GM21737 (cell line): ENCODE results near the gene LATS2.

ENCODE experiments used
- ATAC-seq: cut with Tn5 transposase; IDR thresholded peaks from one replicate; pipeline ENCODE4 v1.9.1; 2021; ENCODE audit warnings: mild to moderate bottlenecking, moderate library complexity; ENCODE audit not compliant: unreplicated experiment

Gene LATS2

GRCh38 chr13:21061029-21061763, at the start of gene LATS2:
Gene LATS2, minus strand, starts transcription at chr13:21061586. Its CDS starts 15,560 bp downstream, at chr13:21046026.
- ATAC-seq, result peak; percentile 92

DNA sequence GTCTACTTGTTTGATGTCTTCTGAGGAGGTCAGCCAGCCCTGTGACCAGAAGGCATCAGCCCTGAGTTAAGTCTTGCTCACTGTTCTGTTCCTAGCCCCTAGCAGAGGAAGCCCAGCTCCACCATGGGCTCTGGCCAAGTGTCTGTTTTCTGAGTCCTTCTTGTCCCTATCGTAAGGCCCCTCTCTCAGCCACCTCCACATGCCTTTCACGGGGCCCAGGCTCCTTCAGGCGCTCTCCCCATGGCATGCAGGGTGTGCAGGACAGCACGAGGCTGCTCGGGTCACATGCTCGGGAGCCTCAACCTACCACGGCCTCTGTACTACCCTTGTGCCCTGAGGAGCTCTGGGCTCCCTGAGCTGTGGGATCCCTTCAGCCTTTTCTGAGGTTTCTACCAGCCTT, 47.8 kb upstream of the LATS2 start:
- no peak for ATAC-seq

- ATAC-seq, result no peak
Measured at GRCh38 chr13:21106089-21106488, 44.7 kb upstream of the LATS2 start.

- ATAC-seq, result no peak
Measured at GRCh38 chr13:21104199-21105019, 43.0 kb upstream of the LATS2 start.

- ATAC-seq, result no peak
Measured at GRCh38 chr13:21101865-21102576, 40.6 kb upstream of the LATS2 start.

- ATAC-seq, result no peak
Measured at GRCh38 chr13:21100994-21101757, 39.8 kb upstream of the LATS2 start.

DNA sequence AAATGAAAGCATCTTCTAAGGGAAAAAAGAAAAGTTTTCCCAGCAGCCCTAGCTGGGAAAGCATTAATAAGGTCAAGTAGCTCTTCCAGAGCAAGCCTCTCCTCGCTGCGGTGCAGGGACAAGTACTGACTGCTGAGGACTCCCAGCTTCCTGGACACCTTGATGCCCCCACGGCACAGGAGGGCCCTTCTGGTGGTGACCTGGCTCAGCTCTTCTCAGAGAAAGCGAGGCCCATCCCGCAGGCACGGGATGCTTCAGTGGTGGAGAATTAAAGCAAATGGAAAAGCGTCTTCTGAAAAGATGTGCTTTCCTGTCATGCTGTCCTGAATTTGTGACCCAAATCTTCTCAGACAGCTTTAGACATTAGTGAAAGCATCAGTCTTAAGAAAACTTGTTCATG, 38.8 kb upstream of the LATS2 start:
- no peak for ATAC-seq

GRCh38 chr13:21095311-21095710, 33.9 kb upstream of the LATS2 start:
- no peak for ATAC-seq

DNA sequence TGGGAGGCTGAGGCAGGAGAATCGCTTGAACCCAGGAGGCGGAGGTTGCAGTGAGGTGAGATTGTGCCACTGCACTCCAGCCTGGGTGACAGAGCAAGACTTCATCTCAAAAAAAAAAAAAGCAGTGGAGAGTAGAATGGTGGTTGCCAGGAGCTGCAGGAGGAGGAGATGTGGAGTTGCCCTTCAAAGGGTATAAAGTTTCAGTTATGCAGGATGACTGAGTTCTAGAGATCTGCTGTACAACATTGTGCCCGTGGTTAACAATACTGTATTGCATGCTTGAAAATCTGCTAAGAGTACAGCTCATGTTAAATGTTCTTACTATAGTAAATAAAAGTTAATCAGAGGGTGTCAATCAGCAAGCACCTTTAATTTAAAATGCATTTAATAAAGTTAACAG, 28.4 kb upstream of the LATS2 start:
- ATAC-seq, result no peak

GRCh38 chr13:21088534-21088933, 27.1 kb upstream of the LATS2 start:
- no peak for ATAC-seq

GRCh38 chr13:21086929-21087328, 25.5 kb upstream of the LATS2 start:
- ATAC-seq, result no peak

- ATAC-seq, result no peak
Measured at GRCh38 chr13:21081926-21082325, 20.5 kb upstream of the LATS2 start.

DNA sequence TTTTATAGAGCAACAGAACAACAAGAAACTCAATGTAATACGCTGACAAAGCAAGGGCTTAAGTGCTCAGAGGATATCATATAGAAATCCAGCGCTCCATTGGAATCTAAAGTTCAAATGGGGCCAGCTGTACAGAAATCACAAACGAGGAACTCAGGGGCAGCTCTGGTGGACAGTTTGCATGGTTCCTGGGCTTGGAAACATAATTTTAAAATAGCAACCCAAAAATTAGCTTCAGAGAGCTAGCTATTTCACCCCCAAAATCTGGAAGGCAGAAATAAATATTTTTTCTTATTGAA, 19.2 kb upstream of the LATS2 start:
- no peak for ATAC-seq

- no peak for ATAC-seq
Measured at GRCh38 chr13:21079761-21080592, 18.6 kb upstream of the LATS2 start.

GRCh38 chr13:21079221-21079620, 17.8 kb upstream of the LATS2 start:
- no peak for ATAC-seq

GRCh38 chr13:21078501-21078900, 17.1 kb upstream of the LATS2 start:
- ATAC-seq, result no peak

DNA sequence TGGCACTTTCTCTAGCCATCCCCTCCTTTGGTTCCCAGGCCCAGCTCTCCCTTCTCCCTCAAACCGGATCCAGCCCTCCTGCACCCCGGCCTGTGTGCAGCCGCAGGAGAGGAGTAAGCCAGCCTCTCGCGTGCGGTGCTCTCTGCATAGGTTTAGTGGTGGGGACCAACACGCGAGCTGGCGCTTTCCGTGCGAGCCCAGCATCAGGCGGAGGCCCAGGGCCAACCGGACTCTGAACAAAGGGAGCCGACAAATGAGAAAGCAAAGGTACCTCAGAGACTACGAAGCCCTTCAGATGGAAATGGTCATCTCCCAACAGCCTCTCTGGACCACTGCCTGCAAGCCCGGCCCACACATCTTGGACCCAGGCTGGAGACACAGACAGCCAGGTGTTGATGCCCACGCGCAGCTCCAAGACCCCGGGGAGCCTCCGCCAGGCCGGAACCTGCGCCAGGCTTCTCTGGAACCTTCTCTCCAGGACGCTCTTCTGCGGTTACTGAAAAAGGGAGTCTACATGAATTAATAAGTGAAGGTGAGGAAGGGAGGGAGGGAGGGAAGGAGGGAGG, 16.5 kb upstream of the LATS2 start:
- no peak for ATAC-seq

GRCh38 chr13:21077076-21077787, 15.8 kb upstream of the LATS2 start:
- ATAC-seq, result no peak

GRCh38 chr13:21076253-21076652, 14.9 kb upstream of the LATS2 start:
- no peak for ATAC-seq
